Activated CD8-positive, alpha-beta memory T cell treated with anti-CD3 and anti-CD28 coated beads, Interleukin-2, amount 50 U/mL, for 1 hour (primary cell): ENCODE measurements around the gene CEP192.
"Not testable (repeated sequence)": the region's sequence is repeated elsewhere in the genome, so short reads cannot be mapped to it uniquely, and the experiment has no call there.

Experiments used
- DNase-seq: peaks from one replicate; pipeline ENCODE4 v3.0.0-alpha.2; 2020; ENCODE audit errors: extremely low read depth

The CEP192 gene

GRCh38 chr18:12993439-12993838 lies 2.3 kb downstream of the CEP192 start:
- no peak for DNase-seq

- DNase-seq = no peak
Measured at GRCh38 chr18:12995424-12995823, 4.3 kb downstream of the CEP192 start.

- DNase-seq = no peak
Measured at GRCh38 chr18:12995952-12996477, 4.9 kb downstream of the CEP192 start.

GRCh38 chr18:12996661-12997292 lies 5.6 kb downstream of the CEP192 start:
- DNase-seq = no peak

- not testable (repeated sequence) for DNase-seq
Measured at GRCh38 chr18:12997330-12997729, 6.2 kb downstream of the CEP192 start.

- no peak for DNase-seq
Measured at GRCh38 chr18:12998332-12999060, 7.3 kb downstream of the CEP192 start.

- no peak for DNase-seq
Measured at GRCh38 chr18:13003466-13003896, 12.3 kb downstream of the CEP192 start.

- no peak for DNase-seq
Measured at GRCh38 chr18:13004396-13004795, 13.2 kb downstream of the CEP192 start.

GRCh38 chr18:13005289-13005688 lies 14.1 kb downstream of the CEP192 start:
- DNase-seq = no peak

- no peak for DNase-seq
Measured at GRCh38 chr18:13006531-13007247, 15.5 kb downstream of the CEP192 start.

GRCh38 chr18:13007248-13007560 lies 16.0 kb downstream of the CEP192 start:
- no peak for DNase-seq

GRCh38 chr18:13011719-13012118 lies 20.6 kb downstream of the CEP192 start:
- no peak for DNase-seq

- DNase-seq = no peak
Measured at GRCh38 chr18:13014232-13014631, 23.1 kb downstream of the CEP192 start.

GRCh38 chr18:13014818-13015217 lies 23.7 kb downstream of the CEP192 start:
- DNase-seq = no peak

- no peak for DNase-seq
Measured at GRCh38 chr18:13017247-13017875, 26.2 kb downstream of the CEP192 start.

GRCh38 chr18:13018374-13018773 lies 27.2 kb downstream of the CEP192 start:
- DNase-seq = no peak

GRCh38 chr18:13019301-13019700 lies 28.1 kb downstream of the CEP192 start:
- no peak for DNase-seq

GRCh38 chr18:13022644-13023043 lies 31.5 kb downstream of the CEP192 start:
- no peak for DNase-seq

- no peak for DNase-seq
Measured at GRCh38 chr18:13025233-13025632, 34.1 kb downstream of the CEP192 start.

- no peak for DNase-seq
Measured at GRCh38 chr18:13026583-13027270, 35.6 kb downstream of the CEP192 start.

- no peak for DNase-seq
Measured at GRCh38 chr18:13028869-13029268, 37.7 kb downstream of the CEP192 start.

- DNase-seq = no peak
Measured at GRCh38 chr18:13032173-13032572, 41.0 kb downstream of the CEP192 start.
